Heart left ventricle (tissue), 16 donors: ENCODE measurements around the gene BABAM1. TPM values are rescaled to one million over a fixed set of nuclear protein-coding genes. Genes with fewer than 3 reads are reported as not detected.

ENCODE experiments used
- ATAC-seq, 4 donors: fragments of 200-7000 bp; cut with Tn5 transposase; one replicate each; pipeline ENCODE4 v1.9.1; 2020 to 2022; ENCODE audit warnings: moderate library complexity in 4 of 4, mild to moderate bottlenecking in 3 of 4, moderate number of reproducible peaks in 1 of 4
- DNase-seq, 5 donors: peaks; one replicate each; pipeline ENCODE4 v3.0.0-alpha.2; 2020
- H3K27ac ChIP-seq, 12 donors: fragments of 200-600 bp; sonication (generic) in 4 of 12; one replicate each; pipeline versions ENCODE4 v1.5.0 to v1.8.0; 2016 to 2022; ENCODE audit warnings: mild to moderate bottlenecking in 2 of 12
- H3K27me3 ChIP-seq, 9 donors: fragments of 200-600 bp; sonication (generic) in 2 of 9; one replicate each; pipeline versions ENCODE4 v1.5.1 to v1.8.0; 2016 to 2022; ENCODE audit warnings: mild to moderate bottlenecking in 3 of 9
- H3K36me3 ChIP-seq, 9 donors: fragments of 200-600 bp; sonication (generic) in 2 of 9; one replicate each; pipeline versions ENCODE4 v1.5.0 to v1.8.0; 2018 to 2022; ENCODE audit warnings: mild to moderate bottlenecking in 2 of 9
- H3K4me1 ChIP-seq, 12 donors: fragments of 200-600 bp; sonication (generic) in 4 of 12; one replicate each; pipeline versions ENCODE4 v1.5.0 to v1.8.0; 2016 to 2022; ENCODE audit warnings: mild to moderate bottlenecking in 3 of 12
- H3K4me3 ChIP-seq, 12 donors: fragments of 200-600 bp; sonication (generic) in 4 of 12; one replicate each; pipeline versions ENCODE4 v1.5.0 to v1.8.0; 2017 to 2022; ENCODE audit warnings: mild to moderate bottlenecking in 9 of 12, moderate library complexity in 4 of 12
- H3K9me3 ChIP-seq, 12 donors: fragments of 200-600 bp; sonication (generic) in 4 of 12; one replicate each; pipeline versions ENCODE4 v1.5.0 to v1.8.0; 2016 to 2022; ENCODE audit warnings: mild to moderate bottlenecking in 1 of 12
- CTCF ChIP-seq, 12 donors: fragments of 200-600 bp; sonication (generic) in 4 of 12; IDR thresholded peaks; one replicate each; pipeline versions ENCODE4 v1.5.0 to v1.8.0; 2018 to 2022; ENCODE audit warnings: antibody characterized with exemption in 12 of 12, mild to moderate bottlenecking in 5 of 12
- POLR2A ChIP-seq, 2 donors: fragments of 450-650 bp; IDR thresholded peaks; one replicate each; pipeline ENCODE4 v1.6.1; 2017; ENCODE audit warnings: antibody characterized with exemption in 2 of 2, mild to moderate bottlenecking in 2 of 2, moderate library complexity in 2 of 2
- WGBS, 4 donors: extraction: QIAGEN DNeasy Blood & Tissue Kit in 2 of 4; methylation state at CpG; one replicate each; pipeline versions ENCODE4 v1.1.5 to v1.1.7; 2013 to 2018; 5-methylcytosine and 5-hydroxymethylcytosine counted together
- intact Hi-C, 10 donors: fragments of 100-400 bp; cut with DNase I; formaldehyde crosslinking; loops; one replicate each; pipeline versions ENCODE4 v1.11.1 to v1.14.2; 2022
- polyA plus RNA-seq, 2 donors: library from polyadenylated mRNA; stranded (reverse); fragments of 200-250 nt; gene quantifications; one replicate each; pipeline ENCODE4 v1.2.3, GENCODE V29; 2013
- total RNA-seq, 9 donors: library from RNA; depleted of rRNA in 2 of 9; stranded (reverse); fragments of >200 nt in 2 of 9; fragmentation: NEBNext Ultra II Directional in 3 of 9; extraction: Animal tissue kit (Norgen Biotek cat#: 25700) in 3 of 9; gene quantifications; one replicate each; pipeline versions ENCODE4 v1.1.0 to v1.2.4, GENCODE V29; 2016 to 2023
- donor health status: ischemic (EF 13 %, LVEDD 7.1; RV severe dilation, severe dysfunction).
- donor health status: healthy with polysubstance abuse.
- donor health status: DM: no; HTN: yes; CAD: no.
- donor health status: DM: no; HTN: no; CAD: no.
- donor health status: ischemic (EF 25% LVEDD 6.9; RV normal size, moderate dysfunction).
- donor health status: ischemic (EF 25% LVEDD 5.7; RV mildly dilated, moderate dysfunction).
- donor health status: healthy.
- donor health status: DM: yes; HTN: yes; CAD: no.
- donor health status: ischemic (EF 35%, LVEDD 5.7; RV mildly dilated, moderate dysfunction).
- donor health status: nonischemic (EF 11% LVEDD 7.7; RV severe dilation, severe dysfunction).
- donor health status: DM: yes; HTN: yes; CAD: no.
- donor health status: PGD.
- donor health status: ischemic (EF 29% LVEDD 5.4; RV normal size, mild dysfunction).
- donor health status: nonischemic (EF 23%, LVEDD 6.1; RV moderate dilation, normal function).

Gene BABAM1
- total and polyA plus RNA-seq, 11 donors, result 60.9 to 92.4 (median 73.5) TPM

- no peak overlapping the region for H3K4me3 ChIP-seq
- H3K27ac ChIP-seq, result no peak overlapping the region
- no peak for DNase-seq
- peaks cover 0 to 26% (median 17%) of the 10 kb centered on the region in 12 donors for H3K4me1 ChIP-seq
- TF ChIP-seq POLR2A (IDR thresholded peaks at IDR 0.05) (no peak), CTCF (IDR thresholded peaks at IDR 0.05) (no peak)
- H3K36me3 ChIP-seq, result peaks cover 0 to 49% (median 38%) of the 10 kb centered on the region in 9 donors
- intact Hi-C loops, result no loop called here
- WGBS, 4 donors, result 84 to 93% (median 90%) methylated on average over 18 to 19 of the region's 19 CpGs
- H3K27me3 ChIP-seq, result no peaks in the 10 kb centered on the region
- ATAC-seq, result no peak
- no peaks in the 10 kb centered on the region for H3K9me3 ChIP-seq
Measured at GRCh38 chr19:17314007-17314593, 46.9 kb downstream of the BABAM1 start.

GRCh38 chr19:17318966-17319365 lies 51.7 kb downstream of the BABAM1 start:
- DNase-seq, result no peak
- Histone ChIP-seq H3K36me3 (peaks cover 0 to 77% (median 59%) of the 10 kb centered on the region in 9 donors), H3K4me3 (no peak overlapping the region), H3K27me3 (no peaks in the 10 kb centered on the region), H3K4me1 (peaks cover 0 to 8% (median 0%) of the 10 kb centered on the region in 12 donors), H3K27ac (no peak overlapping the region), H3K9me3 (no peaks in the 10 kb centered on the region)
- WGBS, 4 donors, result 77 to 80% (median 79%) methylated on average over 6 of the region's 6 CpGs
- intact Hi-C loops, result no loop called here
- TF ChIP-seq CTCF (IDR thresholded peaks at IDR 0.05) (no peak), POLR2A (IDR thresholded peaks at IDR 0.05) (no peak)
- no peak for ATAC-seq

- Histone ChIP-seq H3K9me3 (no peaks in the 10 kb centered on the region), H3K36me3 (peaks cover 0 to 70% (median 52%) of the 10 kb centered on the region in 9 donors), H3K4me3 (no peak overlapping the region), H3K27ac (no peak overlapping the region), H3K4me1 (peaks cover 0 to 8% (median 0%) of the 10 kb centered on the region in 12 donors), H3K27me3 (no peaks in the 10 kb centered on the region)
- intact Hi-C loops, result no loop called here
- no peak for TF ChIP-seq CTCF (IDR thresholded peaks at IDR 0.05)
- no peak for TF ChIP-seq POLR2A (IDR thresholded peaks at IDR 0.05)
- ATAC-seq (no peak), DNase-seq (no peak)
- 90 to 95% (median 93%) methylated on average over 40 of the region's 40 CpGs for WGBS, 4 donors
Measured at GRCh38 chr19:17319473-17320238, 52.4 kb downstream of the BABAM1 start.

GRCh38 chr19:17320435-17320834 lies 53.2 kb downstream of the BABAM1 start:
- Histone ChIP-seq H3K36me3 (peaks cover 0 to 64% (median 46%) of the 10 kb centered on the region in 9 donors), H3K27me3 (no peaks in the 10 kb centered on the region), H3K4me1 (peaks cover 0 to 8% (median 0%) of the 10 kb centered on the region in 12 donors), H3K27ac (no peak overlapping the region), H3K9me3 (no peaks in the 10 kb centered on the region), H3K4me3 (no peak overlapping the region)
- TF ChIP-seq POLR2A (IDR thresholded peaks at IDR 0.05), result no peak
- TF ChIP-seq CTCF (IDR thresholded peaks at IDR 0.05), result no peak
- ATAC-seq (no peak), DNase-seq (no peak)
- WGBS, 4 donors, result 82 to 100% (median 87%) methylated on average over 1 to 11 of the region's 11 CpGs
- intact Hi-C loops, result no loop called here
